Mesenchymal stem cell (in vitro differentiated cells and primary cell): ENCODE results near the gene ATRNL1.
A peak's percentile ranks its signal among the peaks of the same experiment; 100 is the strongest.

Experiments used
- DNase-seq: peaks from one replicate; pipeline ENCODE4 v3.0.0-alpha.2; 2013
- H2AFZ ChIP-seq: one replicate; pipeline ENCODE4 v1.6.1; 2013; ENCODE audit warnings: low read depth, mild to moderate bottlenecking, control low read depth, inconsistent platforms, low read length, moderate library complexity
- H2AK5ac ChIP-seq: 2 replicates; pipeline ENCODE4 v1.6.1; 2013; ENCODE audit warnings: low read length, moderate library complexity, mild to moderate bottlenecking, inconsistent platforms; ENCODE audit not compliant: severe bottlenecking
- H2BK120ac ChIP-seq: one replicate; pipeline ENCODE4 v1.6.1; 2013; ENCODE audit warnings: low read depth, mild to moderate bottlenecking, inconsistent platforms, low read length, moderate library complexity
- H2BK12ac ChIP-seq, 2 experiments: one replicate each; pipeline ENCODE4 v1.6.1; 2013; ENCODE audit warnings: inconsistent platforms in 2 of 2, low read length in 2 of 2, mild to moderate bottlenecking in 2 of 2, moderate library complexity in 2 of 2, control low read depth in 1 of 2
- H2BK15ac ChIP-seq: one replicate; pipeline ENCODE4 v1.6.1; 2013; ENCODE audit warnings: mild to moderate bottlenecking, low read depth, inconsistent platforms; ENCODE audit not compliant: poor library complexity, severe bottlenecking
- H2BK5ac ChIP-seq: 2 replicates; pipeline ENCODE4 v1.6.1; 2013; ENCODE audit warnings: low read depth, mild to moderate bottlenecking, low read length, control low read depth, inconsistent platforms; ENCODE audit not compliant: poor library complexity, severe bottlenecking
- H3K14ac ChIP-seq, 2 experiments: one replicate each; pipeline ENCODE4 v1.6.1; 2013; ENCODE audit warnings: inconsistent platforms in 2 of 2, low read length in 2 of 2, control low read depth in 1 of 2, mild to moderate bottlenecking in 1 of 2, moderate library complexity in 1 of 2
- H3K18ac ChIP-seq, 2 experiments: one replicate each; pipeline ENCODE4 v1.6.1; 2013; ENCODE audit warnings: inconsistent platforms in 2 of 2, low read length in 2 of 2, control low read depth in 1 of 2, low read depth in 1 of 2, mild to moderate bottlenecking in 1 of 2
- H3K23ac ChIP-seq, 2 experiments: one replicate each; pipeline ENCODE4 v1.6.1; 2013; ENCODE audit warnings: inconsistent platforms in 2 of 2, low read length in 2 of 2, mild to moderate bottlenecking in 2 of 2, moderate library complexity in 2 of 2, control low read depth in 1 of 2
- H3K27ac ChIP-seq: 2 replicates; pipeline ENCODE4 v1.5.1; 2013; ENCODE audit warnings: mild to moderate bottlenecking, moderate library complexity, low read length, control low read depth, inconsistent platforms; ENCODE audit not compliant: poor library complexity, severe bottlenecking
- H3K27me3 ChIP-seq, 2 experiments: 2 replicates each; pipeline versions ENCODE4 v1.6.1 to v1.7.0; 2013; ENCODE audit warnings: low read length in 2 of 2, mild to moderate bottlenecking in 2 of 2, moderate library complexity in 2 of 2, control low read depth in 1 of 2, inconsistent platforms in 1 of 2; ENCODE audit not compliant: control insufficient read depth in 1 of 2, insufficient read depth in 1 of 2
- H3K36me3 ChIP-seq, 2 experiments: 2 replicates each; pipeline versions ENCODE4 v1.6.1 to v1.7.0; 2013; ENCODE audit warnings: low read length in 2 of 2, control low read depth in 1 of 2, inconsistent platforms in 1 of 2, low read depth in 1 of 2, mild to moderate bottlenecking in 1 of 2; ENCODE audit not compliant: insufficient read depth in 2 of 2, control insufficient read depth in 1 of 2
- H3K4ac ChIP-seq, 2 experiments: one replicate each; pipeline ENCODE4 v1.6.1; 2013; ENCODE audit warnings: inconsistent platforms in 2 of 2, low read length in 2 of 2, mild to moderate bottlenecking in 2 of 2, moderate library complexity in 2 of 2, control low read depth in 1 of 2, low read depth in 1 of 2
- H3K4me1 ChIP-seq: 2 replicates; pipeline ENCODE4 v1.6.1; 2013; ENCODE audit warnings: low read depth, low read length, control low read depth; ENCODE audit not compliant: control insufficient read depth, insufficient read depth
- H3K4me2 ChIP-seq: 2 replicates; pipeline ENCODE4 v1.6.1; 2013; ENCODE audit warnings: low read length, mild to moderate bottlenecking, inconsistent platforms; ENCODE audit not compliant: poor library complexity, severe bottlenecking
- H3K4me3 ChIP-seq, 2 experiments: 2 replicates each; pipeline versions ENCODE4 v1.5.1 to v1.7.0; 2013; ENCODE audit warnings: low read length in 2 of 2, mild to moderate bottlenecking in 2 of 2, control low read depth in 1 of 2, low read depth in 1 of 2; ENCODE audit not compliant: insufficient read depth in 1 of 2
- H3K79me1 ChIP-seq: replicated peaks from 2 replicates; pipeline ENCODE4 v1.6.1; 2013; ENCODE audit warnings: mild to moderate bottlenecking, control low read depth, low read length, inconsistent platforms; ENCODE audit not compliant: poor library complexity, severe bottlenecking
- H3K9ac ChIP-seq: 2 replicates; pipeline ENCODE4 v1.7.0; 2013; ENCODE audit warnings: mild to moderate bottlenecking, low read length, moderate library complexity
- H3K9me3 ChIP-seq: 2 replicates; pipeline ENCODE4 v1.7.0; 2013; ENCODE audit warnings: mild to moderate bottlenecking, low read length; ENCODE audit not compliant: control insufficient read depth
- H4K8ac ChIP-seq: one replicate; pipeline ENCODE4 v1.6.1; 2013; ENCODE audit warnings: inconsistent platforms, mild to moderate bottlenecking, low read length, moderate library complexity
- H4K91ac ChIP-seq: one replicate; pipeline ENCODE4 v1.6.1; 2013; ENCODE audit warnings: mild to moderate bottlenecking, low read length, inconsistent platforms
- WGBS: methylation state at CpG from one replicate; pipeline ENCODE4 v1.1.7; 2013; ENCODE audit warnings: mixed read lengths; 5-methylcytosine and 5-hydroxymethylcytosine counted together

The ATRNL1 gene

GRCh38 chr10:115045499-115045898 lies 47.7 kb upstream of the ATRNL1 start:
- WGBS: no CpG with 5 or more reads among the region's 1 CpG
- peaks cover 2% of the 10 kb centered on the region for H3K4me1 ChIP-seq
- H2BK15ac ChIP-seq: no peak overlapping the region
- H3K18ac ChIP-seq: no peak overlapping the region
- no peak overlapping the region for H3K4me2 ChIP-seq
- no peak overlapping the region for H3K4ac ChIP-seq
- H3K4me3 ChIP-seq: no peak overlapping the region
- H2AK5ac ChIP-seq: no peak overlapping the region
- H3K9me3 ChIP-seq: no peaks in the 10 kb centered on the region
- no peak overlapping the region for H4K91ac ChIP-seq
- H3K9ac ChIP-seq: no peak overlapping the region
- H3K79me1 ChIP-seq: no peaks in the 10 kb centered on the region
- DNase-seq: no peak
- no peak overlapping the region for H2BK12ac ChIP-seq
- no peak overlapping the region for H3K23ac ChIP-seq
- no peak overlapping the region for H2BK120ac ChIP-seq
- H3K14ac ChIP-seq: no peak overlapping the region
- H3K36me3 ChIP-seq: no peaks in the 10 kb centered on the region
- H3K27ac ChIP-seq: no peak overlapping the region
- no peak overlapping the region for H2BK5ac ChIP-seq
- H4K8ac ChIP-seq: no peak overlapping the region
- H3K27me3 ChIP-seq: peaks cover 0 to 3% of the 10 kb centered on the region in 2 experiments
- H2AFZ ChIP-seq: no peak overlapping the region

- 77% methylated on average over 1 of the region's 1 CpG for WGBS
- no peak overlapping the region for H3K4me3 ChIP-seq
Observed at GRCh38 chr10:115046686-115047236, 46.4 kb upstream of the ATRNL1 start.

GRCh38 chr10:115047705-115048104 lies 45.5 kb upstream of the ATRNL1 start:
- no peak overlapping the region for H3K4me2 ChIP-seq
- no peak overlapping the region for H2BK15ac ChIP-seq
- H2AK5ac ChIP-seq: peak overlapping the region; percentile 36
- no peaks in the 10 kb centered on the region for H3K9me3 ChIP-seq
- no peaks in the 10 kb centered on the region for H3K79me1 ChIP-seq
- no peak overlapping the region for H3K27ac ChIP-seq
- no peak overlapping the region for H3K4me3 ChIP-seq
- H3K9ac ChIP-seq: no peak overlapping the region
- no peak overlapping the region for H3K4ac ChIP-seq
- H3K14ac ChIP-seq: no peak overlapping the region
- peaks cover 2% of the 10 kb centered on the region for H3K4me1 ChIP-seq
- DNase-seq: no peak
- H3K18ac ChIP-seq: no peak overlapping the region
- no peak overlapping the region for H2AFZ ChIP-seq
- H3K27me3 ChIP-seq: peaks cover 0 to 3% of the 10 kb centered on the region in 2 experiments
- H4K91ac ChIP-seq: no peak overlapping the region
- H3K23ac ChIP-seq: no peak overlapping the region
- no peak overlapping the region for H2BK5ac ChIP-seq
- H3K36me3 ChIP-seq: no peaks in the 10 kb centered on the region
- H4K8ac ChIP-seq: no peak overlapping the region
- no peak overlapping the region for H2BK12ac ChIP-seq
- H2BK120ac ChIP-seq: no peak overlapping the region

More at GRCh38 chr10:115046686-115047236, 46.4 kb upstream of the ATRNL1 start:
- no peak overlapping the region for H3K4ac ChIP-seq
- no peak overlapping the region for H2AK5ac ChIP-seq
- H4K91ac ChIP-seq: no peak overlapping the region
- no peak overlapping the region for H3K23ac ChIP-seq
- no peaks in the 10 kb centered on the region for H3K79me1 ChIP-seq
- peaks cover 2% of the 10 kb centered on the region for H3K4me1 ChIP-seq
- H2BK15ac ChIP-seq: no peak overlapping the region
- no peak overlapping the region for H2AFZ ChIP-seq
- no peak for DNase-seq
- no peak overlapping the region for H3K14ac ChIP-seq
- H3K18ac ChIP-seq: no peak overlapping the region
- no peaks in the 10 kb centered on the region for H3K36me3 ChIP-seq
- H2BK120ac ChIP-seq: no peak overlapping the region
- H3K27ac ChIP-seq: no peak overlapping the region
- no peak overlapping the region for H3K4me2 ChIP-seq
- H3K27me3 ChIP-seq: peaks cover 0 to 3% of the 10 kb centered on the region in 2 experiments
- no peaks in the 10 kb centered on the region for H3K9me3 ChIP-seq
- H3K9ac ChIP-seq: no peak overlapping the region
- no peak overlapping the region for H2BK12ac ChIP-seq
- H4K8ac ChIP-seq: no peak overlapping the region
- H2BK5ac ChIP-seq: no peak overlapping the region

GRCh38 chr10:115049318-115049717 lies 43.8 kb upstream of the ATRNL1 start:
- H2AFZ ChIP-seq: no peak overlapping the region
- peak overlapping the region; percentile 10 for H2BK5ac ChIP-seq
- no peak overlapping the region for H2BK120ac ChIP-seq
- no peak overlapping the region for H3K4me2 ChIP-seq
- no peak for DNase-seq
- no peak overlapping the region for H3K23ac ChIP-seq
- H3K36me3 ChIP-seq: no peaks in the 10 kb centered on the region
- peaks cover 2% of the 10 kb centered on the region for H3K4me1 ChIP-seq
- H3K9me3 ChIP-seq: no peaks in the 10 kb centered on the region
- H4K91ac ChIP-seq: no peak overlapping the region
- H3K9ac ChIP-seq: no peak overlapping the region
- no peak overlapping the region for H3K4me3 ChIP-seq
- H3K79me1 ChIP-seq: no peaks in the 10 kb centered on the region
- peak overlapping the region; percentile 29 for H2AK5ac ChIP-seq
- H3K18ac ChIP-seq: no peak overlapping the region
- no peak overlapping the region for H3K14ac ChIP-seq
- H2BK15ac ChIP-seq: no peak overlapping the region
- H3K27me3 ChIP-seq: peaks cover 0 to 3% of the 10 kb centered on the region in 2 experiments
- peak overlapping the region; percentile 46 for H3K27ac ChIP-seq
- H4K8ac ChIP-seq: no peak overlapping the region
- WGBS: 76% methylated on average over 5 of the region's 6 CpGs
- no peak overlapping the region for H2BK12ac ChIP-seq
- H3K4ac ChIP-seq: no peak overlapping the region
